Fibroblast of lung (primary cell): ENCODE measurements around the gene TNFRSF21.

ENCODE experiments used
- CTCF ChIP-seq, 2 donors: IDR thresholded peaks in 1 of 2; conservative IDR thresholded peaks in 1 of 2; 1 replicate in 1 of 2; 2 replicates in 1 of 2; pipeline ENCODE4 v1.5.1; 2011 to 2012; ENCODE audit warnings: low read length in 2 of 2, control low read depth in 1 of 2, inconsistent platforms in 1 of 2, low read depth in 1 of 2, mild to moderate bottlenecking in 1 of 2
- EZH2 ChIP-seq: IDR thresholded peaks from 2 replicates; pipeline ENCODE4 v1.5.1; 2012; ENCODE audit warnings: low read length, control low read depth, mild to moderate bottlenecking; ENCODE audit errors: missing control alignments

- no peak for TF ChIP-seq CTCF (conservative IDR thresholded peaks at IDR 0.05 in 1 of 2, IDR thresholded peaks at IDR 0.05 in 1 of 2; ENCODE audit: low read depth in 1 of 2, low read length in 2 of 2)
- TF ChIP-seq EZH2 = no peak
Observed at GRCh38 chr6:47277702-47278101, 32.0 kb downstream of the TNFRSF21 start.
